T-cell (primary cell): ENCODE results near the gene CCDC63. TPM values are rescaled to one million over a fixed set of nuclear protein-coding genes. Genes with fewer than 3 reads are reported as not detected.
A peak's percentile ranks its signal among the peaks of the same experiment; 100 is the strongest.

Source experiments
- ATAC-seq, 4 experiments: fragments of 200-7000 bp in 3 of 4; fragments of 150-1000 bp in 1 of 4; cut with Tn5 transposase; replicated peaks in 1 of 4; 1 replicate in 3 of 4; 2 replicates in 1 of 4; pipeline ENCODE4 v1.10.0; 2021; ENCODE audit warnings: moderate library complexity in 3 of 4, mild to moderate bottlenecking in 2 of 4, moderate number of reproducible peaks in 1 of 4
- CTCF ChIA-PET, 2 donors: fragments of 300-600 bp; sonication (Branson Sonifier 250); formaldehyde crosslinking; loops; one replicate each; lab custom pipeline; 2022; ENCODE audit warnings: antibody characterized with exemption in 2 of 2; lab: Charles Lee
- POLR2A ChIA-PET, 2 donors: fragments of 300-600 bp; sonication (Branson Sonifier 250); formaldehyde crosslinking; loops; one replicate each; lab custom pipeline; 2022; ENCODE audit warnings: antibody characterized with exemption in 2 of 2; lab: Charles Lee
- DNase-seq, 35 experiments: peaks; one replicate each; pipeline versions ENCODE4 v3.0.0 to v3.0.0-alpha.2; 2013 to 2023
- H3K27ac ChIP-seq: one replicate; pipeline ENCODE4 v1.5.1; 2013; ENCODE audit warnings: low read length
- H3K27me3 ChIP-seq, 2 experiments: replicated peaks in 1 of 2; 1 replicate in 1 of 2; 2 replicates in 1 of 2; pipeline versions ENCODE4 v1.6.1 to v1.7.0; 2013; ENCODE audit warnings: low read length in 1 of 2, mixed read lengths in 1 of 2; ENCODE audit not compliant: control insufficient read depth in 2 of 2, insufficient read depth in 2 of 2; ENCODE audit errors: extremely low read depth in 1 of 2
- H3K36me3 ChIP-seq, 2 donors: 1 replicate in 1 of 2; 2 replicates in 1 of 2; pipeline versions ENCODE4 v1.6.1 to v1.7.0; 2013; ENCODE audit warnings: low read length in 1 of 2; ENCODE audit not compliant: control insufficient read depth in 2 of 2, insufficient read depth in 1 of 2; ENCODE audit errors: extremely low read depth in 1 of 2
- H3K4me1 ChIP-seq, 2 experiments: 1 replicate in 1 of 2; 2 replicates in 1 of 2; pipeline versions ENCODE4 v1.6.1 to v1.7.0; 2013; ENCODE audit warnings: low read length in 2 of 2, mixed read lengths in 1 of 2; ENCODE audit not compliant: insufficient read depth in 2 of 2, control insufficient read depth in 1 of 2; ENCODE audit errors: extremely low read depth in 1 of 2
- H3K4me3 ChIP-seq, 2 donors: 1 replicate in 1 of 2; 2 replicates in 1 of 2; pipeline versions ENCODE4 v1.5.1 to v1.7.0; 2013; ENCODE audit warnings: mild to moderate bottlenecking in 2 of 2, low read length in 1 of 2, moderate library complexity in 1 of 2; ENCODE audit not compliant: control insufficient read depth in 1 of 2; ENCODE audit errors: extremely low read depth in 1 of 2
- H3K9me3 ChIP-seq: 2 replicates; pipeline ENCODE4 v1.7.0; 2013
- H3K27ac Mint-ChIP-seq, 2 donors: one replicate each; pipeline ENCODE4 v1.8.0; 2020 to 2021; ENCODE audit warnings: mild to moderate bottlenecking in 2 of 2, mixed read lengths in 2 of 2
- H3K27me3 Mint-ChIP-seq, 2 donors: one replicate each; pipeline ENCODE4 v1.8.0; 2021 to 2022; ENCODE audit warnings: mixed read lengths in 2 of 2
- H3K36me3 Mint-ChIP-seq: one replicate; pipeline ENCODE4 v1.8.0; 2021; ENCODE audit warnings: mixed read lengths
- H3K4me1 Mint-ChIP-seq, 3 donors: one replicate each; pipeline ENCODE4 v1.8.0; 2020 to 2022; ENCODE audit warnings: mixed read lengths in 3 of 3, mild to moderate bottlenecking in 1 of 3
- H3K4me3 Mint-ChIP-seq, 3 donors: one replicate each; pipeline ENCODE4 v1.8.0; 2020 to 2022; ENCODE audit warnings: mild to moderate bottlenecking in 3 of 3, mixed read lengths in 3 of 3, moderate library complexity in 3 of 3
- H3K9me3 Mint-ChIP-seq, 3 donors: one replicate each; pipeline ENCODE4 v1.8.0; 2020 to 2022; ENCODE audit warnings: mixed read lengths in 3 of 3
- WGBS: methylation state at CpG from one replicate; pipeline ENCODE4 v1.1.5; 2013; ENCODE audit warnings: missing lambda C conversion rate; ENCODE audit not compliant: insufficient coverage; 5-methylcytosine and 5-hydroxymethylcytosine counted together
- total RNA-seq, 35 experiments: library from RNA in 6 of 35; stranded (reverse) in 6 of 35; fragments of 120-200 nt in 1 of 35; gene quantifications; one replicate each; pipeline versions ENCODE4 v1.2.1 to v1.2.4 and lab custom pipeline; 2013 to 2026

CCDC63 gene
- total RNA-seq, 5 donors from 2014 or later (not counting 1 experiment from before 2014, with no cell fraction given): not detected

GRCh38 chr12:110937104-110937641 is 90.4 kb downstream of the CCDC63 start:
- Histone ChIP-seq H3K36me3 (no peaks in the 10 kb centered on the region), H3K4me1 (peaks cover 0 to 6% of the 10 kb centered on the region in 2 experiments), H3K27me3 (peaks cover 0 to 32% of the 10 kb centered on the region in 2 experiments), H3K27ac (no peak overlapping the region), H3K4me3 (no peak overlapping the region), H3K9me3 (no peaks in the 10 kb centered on the region)
- DNase-seq (peak in 33 of 35 experiments; percentile 12 to 75 (median 42)), ATAC-seq (peak in 3 of 4 experiments; percentile 40 to 56 (median 54))
- peaks cover 6 to 7% (median 6%) of the 10 kb centered on the region in 3 donors for H3K4me1 Mint-ChIP-seq
- ChIA-PET CTCF (interaction anchor here (0.6 to 1.4 kb wide), 4 partner anchors 156 to 794 kb away, joined by 3 to 6 read pairs (median 4); no protein-coding TSS in a partner anchor), POLR2A (no interaction called here)
- peaks cover 22% of the 10 kb centered on the region in 2 donors for H3K27me3 Mint-ChIP-seq
- H3K9me3 Mint-ChIP-seq: no peaks in the 10 kb centered on the region
- no peak overlapping the region for H3K27ac Mint-ChIP-seq
- peak overlapping the region in 1 of 3 donors; percentile 19 for H3K4me3 Mint-ChIP-seq
- 0% methylated on average over 13 of the region's 21 CpGs for WGBS
- no peaks in the 10 kb centered on the region for H3K36me3 Mint-ChIP-seq

GRCh38 chr12:110940296-110940695 is 93.5 kb downstream of the CCDC63 start:
- Histone ChIP-seq H3K4me3 (no peak overlapping the region), H3K27me3 (peaks cover 0 to 28% of the 10 kb centered on the region in 2 experiments), H3K36me3 (no peaks in the 10 kb centered on the region), H3K9me3 (no peaks in the 10 kb centered on the region), H3K4me1 (peaks cover 0 to 6% of the 10 kb centered on the region in 2 experiments), H3K27ac (no peak overlapping the region)
- Mint-ChIP-seq H3K9me3 (no peaks in the 10 kb centered on the region), H3K36me3 (no peaks in the 10 kb centered on the region), H3K4me1 (peaks cover 6 to 7% (median 6%) of the 10 kb centered on the region in 3 donors), H3K27ac (no peak overlapping the region), H3K27me3 (peaks cover 18 to 23% of the 10 kb centered on the region in 2 donors), H3K4me3 (no peak overlapping the region)
- WGBS: 80% methylated on average over 1 of the region's 4 CpGs
- CTCF ChIA-PET: interaction anchor here in 1 of 2 donors (0.6 kb wide), 1 partner anchor 195 kb away, joined by 5 read pairs; no protein-coding TSS in a partner anchor
- ATAC-seq: no peak
- POLR2A ChIA-PET: no interaction called here
- no peak for DNase-seq

GRCh38 chr12:110940933-110941332 is 94.1 kb downstream of the CCDC63 start:
- Histone ChIP-seq H3K9me3 (no peaks in the 10 kb centered on the region), H3K27ac (no peak overlapping the region), H3K36me3 (no peaks in the 10 kb centered on the region), H3K4me1 (peaks cover 0 to 6% of the 10 kb centered on the region in 2 experiments), H3K27me3 (peaks cover 0 to 28% of the 10 kb centered on the region in 2 experiments), H3K4me3 (no peak overlapping the region)
- WGBS: 75% methylated on average over 5 of the region's 7 CpGs
- H3K36me3 Mint-ChIP-seq: no peaks in the 10 kb centered on the region
- ATAC-seq: no peak
- no peak overlapping the region for H3K27ac Mint-ChIP-seq
- no peak for DNase-seq
- CTCF ChIA-PET: interaction anchor here in 1 of 2 donors (0.6 kb wide), 1 partner anchor 194 kb away, joined by 5 read pairs; no protein-coding TSS in a partner anchor
- H3K9me3 Mint-ChIP-seq: peaks cover 0 to 6% (median 5%) of the 10 kb centered on the region in 3 donors
- H3K4me3 Mint-ChIP-seq: no peak overlapping the region
- POLR2A ChIA-PET: no interaction called here
- H3K27me3 Mint-ChIP-seq: peaks cover 18 to 23% of the 10 kb centered on the region in 2 donors
- peaks cover 6 to 7% (median 6%) of the 10 kb centered on the region in 3 donors for H3K4me1 Mint-ChIP-seq

- ChIA-PET CTCF (no interaction called here), POLR2A (no interaction called here)
- ATAC-seq (no peak), DNase-seq (no peak)
- Mint-ChIP-seq H3K4me1 (peaks cover 6 to 7% (median 6%) of the 10 kb centered on the region in 3 donors), H3K27me3 (peaks cover 15 to 21% of the 10 kb centered on the region in 2 donors), H3K36me3 (no peaks in the 10 kb centered on the region), H3K27ac (no peak overlapping the region), H3K9me3 (peaks cover 0 to 10% (median 10%) of the 10 kb centered on the region in 3 donors), H3K4me3 (no peak overlapping the region)
- WGBS: 80% methylated on average over 3 of the region's 6 CpGs
- no peak overlapping the region for H3K4me3 ChIP-seq
- H3K27ac ChIP-seq: no peak overlapping the region
- peaks cover 2% of the 10 kb centered on the region for H3K9me3 ChIP-seq
- H3K36me3 ChIP-seq: no peaks in the 10 kb centered on the region
- H3K4me1 ChIP-seq: peaks cover 0 to 6% of the 10 kb centered on the region in 2 experiments
- peaks cover 0 to 25% of the 10 kb centered on the region in 2 experiments for H3K27me3 ChIP-seq
Measured at GRCh38 chr12:110941391-110941790, 94.6 kb downstream of the CCDC63 start.

- H3K27me3 Mint-ChIP-seq: peaks cover 7 to 10% of the 10 kb centered on the region in 2 donors
- Histone ChIP-seq H3K36me3 (no peaks in the 10 kb centered on the region), H3K9me3 (peaks cover 2% of the 10 kb centered on the region), H3K4me1 (no peaks in the 10 kb centered on the region), H3K27me3 (peaks cover 0 to 12% of the 10 kb centered on the region in 2 experiments), H3K4me3 (no peak overlapping the region), H3K27ac (no peak overlapping the region)
- no peaks in the 10 kb centered on the region for H3K36me3 Mint-ChIP-seq
- no CpG with 5 or more reads among the region's 2 CpGs for WGBS
- no peak overlapping the region for H3K27ac Mint-ChIP-seq
- CTCF ChIA-PET: no interaction called here
- H3K4me1 Mint-ChIP-seq: no peaks in the 10 kb centered on the region
- H3K9me3 Mint-ChIP-seq: peaks cover 0 to 13% (median 12%) of the 10 kb centered on the region in 3 donors
- POLR2A ChIA-PET: no interaction called here
- DNase-seq (no peak), ATAC-seq (no peak)
- H3K4me3 Mint-ChIP-seq: no peak overlapping the region
Measured at GRCh38 chr12:110943373-110943772, 96.6 kb downstream of the CCDC63 start.

GRCh38 chr12:110948041-110948440 is 101.3 kb downstream of the CCDC63 start:
- no peak overlapping the region for H3K4me3 ChIP-seq
- Mint-ChIP-seq H3K4me3 (no peak overlapping the region), H3K36me3 (no peaks in the 10 kb centered on the region), H3K27me3 (peaks cover 4 to 5% of the 10 kb centered on the region in 2 donors), H3K27ac (no peak overlapping the region), H3K9me3 (peaks cover 0 to 13% (median 12%) of the 10 kb centered on the region in 3 donors), H3K4me1 (no peaks in the 10 kb centered on the region)
- no peaks in the 10 kb centered on the region for H3K36me3 ChIP-seq
- POLR2A ChIA-PET: no interaction called here
- CTCF ChIA-PET: no interaction called here
- no peak for ATAC-seq
- WGBS: 18% methylated on average over 1 of the region's 2 CpGs
- H3K4me1 ChIP-seq: no peaks in the 10 kb centered on the region
- no peak for DNase-seq
- no peaks in the 10 kb centered on the region for H3K27me3 ChIP-seq
- H3K9me3 ChIP-seq: peaks cover 2% of the 10 kb centered on the region
- H3K27ac ChIP-seq: no peak overlapping the region
